ENCODE data around the gene GAS2.

DNA sequence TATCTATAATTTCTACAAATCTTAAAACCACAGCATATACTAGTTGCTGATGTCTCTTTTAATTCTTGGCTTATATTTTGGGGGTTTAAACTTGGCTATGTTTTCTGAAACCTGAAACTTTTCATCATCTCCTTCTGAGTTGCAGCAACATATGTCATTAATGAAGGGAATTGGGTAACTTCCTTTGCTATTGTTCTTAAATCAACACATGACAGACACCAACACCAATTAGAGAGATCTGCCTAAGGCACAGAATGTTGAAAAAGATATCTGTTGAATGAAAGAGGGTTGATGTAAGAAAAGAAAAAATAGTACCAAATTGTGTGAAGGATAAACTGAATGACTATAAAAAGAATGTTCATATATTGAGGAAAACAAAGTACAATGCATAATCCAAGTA lies 10.3 kb upstream of the GAS2 start:
- TF ChIP-seq POLR2A (IDR thresholded peaks at IDR 0.05) = no peak
- TF ChIP-seq, protein P1, sequence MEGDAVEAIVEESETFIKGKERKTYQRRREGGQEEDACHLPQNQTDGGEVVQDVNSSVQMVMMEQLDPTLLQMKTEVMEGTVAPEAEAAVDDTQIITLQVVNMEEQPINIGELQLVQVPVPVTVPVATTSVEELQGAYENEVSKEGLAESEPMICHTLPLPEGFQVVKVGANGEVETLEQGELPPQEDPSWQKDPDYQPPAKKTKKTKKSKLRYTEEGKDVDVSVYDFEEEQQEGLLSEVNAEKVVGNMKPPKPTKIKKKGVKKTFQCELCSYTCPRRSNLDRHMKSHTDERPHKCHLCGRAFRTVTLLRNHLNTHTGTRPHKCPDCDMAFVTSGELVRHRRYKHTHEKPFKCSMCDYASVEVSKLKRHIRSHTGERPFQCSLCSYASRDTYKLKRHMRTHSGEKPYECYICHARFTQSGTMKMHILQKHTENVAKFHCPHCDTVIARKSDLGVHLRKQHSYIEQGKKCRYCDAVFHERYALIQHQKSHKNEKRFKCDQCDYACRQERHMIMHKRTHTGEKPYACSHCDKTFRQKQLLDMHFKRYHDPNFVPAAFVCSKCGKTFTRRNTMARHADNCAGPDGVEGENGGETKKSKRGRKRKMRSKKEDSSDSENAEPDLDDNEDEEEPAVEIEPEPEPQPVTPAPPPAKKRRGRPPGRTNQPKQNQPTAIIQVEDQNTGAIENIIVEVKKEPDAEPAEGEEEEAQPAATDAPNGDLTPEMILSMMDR (IDR thresholded peaks at IDR 0.05) = no peak

All from uterus (tissue), 2 donors.